ENCODE measurements around the gene KDM4C.
"Not testable (repeated sequence)": the region's sequence is repeated elsewhere in the genome, so short reads cannot be mapped to it uniquely, and the experiment has no call there.

Gene KDM4C

DNA sequence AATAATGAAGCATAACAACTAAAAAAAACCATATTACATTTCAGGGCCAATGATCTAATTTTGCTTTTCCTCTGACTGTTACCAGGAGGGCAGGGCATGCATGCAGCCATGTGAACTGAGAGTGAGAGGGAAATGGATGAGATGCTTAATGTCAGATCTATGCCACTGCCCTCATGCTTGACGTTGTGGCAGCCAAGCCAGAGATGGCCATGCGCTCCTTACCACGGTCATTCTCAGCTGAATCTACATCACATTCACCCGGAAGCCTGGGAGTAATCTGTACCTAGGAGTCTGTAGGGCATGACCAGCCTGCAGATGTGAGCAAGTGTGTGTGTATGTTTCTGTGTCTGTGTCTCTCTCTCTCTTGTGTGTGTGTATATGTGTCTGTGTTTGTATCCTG is 183.7 kb downstream of the KDM4C start:
- no peak for FAIRE-seq

- FAIRE-seq = no peak
Observed at GRCh38 chr9:6942406-6942805, 184.6 kb downstream of the KDM4C start.

- no peak for FAIRE-seq
Observed at GRCh38 chr9:6943293-6943692, 185.5 kb downstream of the KDM4C start.

DNA sequence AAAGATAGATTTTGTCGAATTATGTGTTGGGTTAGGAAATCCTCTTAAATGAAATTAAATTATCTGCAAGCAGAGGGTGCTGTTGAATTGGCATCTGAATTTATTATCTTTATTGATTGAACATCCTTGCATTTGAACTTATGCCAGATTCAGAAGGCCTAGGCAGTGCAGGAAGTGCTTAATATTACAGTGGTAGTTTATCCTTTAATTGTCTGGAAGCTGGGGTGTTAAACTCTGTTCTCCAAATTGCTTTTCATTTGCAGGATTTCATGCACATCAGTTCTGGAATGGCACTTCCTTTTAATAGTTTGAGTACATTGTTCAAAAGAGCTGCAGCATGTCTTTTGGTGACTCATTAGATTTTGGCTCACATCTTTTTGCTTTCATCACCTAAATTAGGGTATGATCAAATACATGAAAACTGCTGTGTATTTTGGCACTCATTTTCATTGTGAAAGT is 186.3 kb downstream of the KDM4C start:
- peak; percentile 78 for FAIRE-seq

DNA sequence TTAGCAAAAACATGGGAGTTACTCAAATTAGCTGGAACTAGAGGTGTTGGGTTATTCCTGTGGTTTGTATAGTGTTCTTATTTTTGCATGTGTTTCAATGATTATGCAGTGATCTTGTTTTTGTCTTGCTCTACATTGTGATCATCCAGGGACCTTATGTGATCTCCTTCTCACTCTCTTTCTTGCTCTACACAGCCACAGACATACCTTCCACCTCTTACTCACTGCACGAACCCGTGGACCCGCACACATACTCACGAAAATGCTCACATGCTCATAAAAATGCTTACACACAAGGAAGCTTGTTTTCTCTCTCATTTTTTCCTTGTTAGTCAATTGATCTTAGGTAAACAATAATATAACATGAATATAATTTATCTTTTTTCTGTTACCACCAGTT is 187.1 kb downstream of the KDM4C start:
- no peak for FAIRE-seq

DNA sequence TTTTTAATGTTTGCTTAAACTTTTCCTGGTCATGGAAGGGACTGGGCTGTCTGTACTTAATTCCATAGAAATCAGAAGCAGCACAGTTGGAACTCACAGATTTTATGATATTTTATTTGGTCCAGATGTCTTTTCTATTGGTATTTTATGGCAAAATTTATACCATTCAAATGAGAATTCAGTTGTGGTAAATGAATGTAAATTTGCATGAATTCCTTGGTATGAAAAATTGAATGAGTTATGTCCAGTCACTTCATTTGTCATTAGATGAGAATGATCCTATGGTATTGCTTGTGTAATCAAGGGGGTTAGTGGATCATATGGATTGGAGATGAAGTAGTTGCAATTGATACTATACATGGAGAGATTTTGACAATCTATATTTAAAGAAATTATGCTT is 188.0 kb downstream of the KDM4C start:
- no peak for FAIRE-seq

DNA sequence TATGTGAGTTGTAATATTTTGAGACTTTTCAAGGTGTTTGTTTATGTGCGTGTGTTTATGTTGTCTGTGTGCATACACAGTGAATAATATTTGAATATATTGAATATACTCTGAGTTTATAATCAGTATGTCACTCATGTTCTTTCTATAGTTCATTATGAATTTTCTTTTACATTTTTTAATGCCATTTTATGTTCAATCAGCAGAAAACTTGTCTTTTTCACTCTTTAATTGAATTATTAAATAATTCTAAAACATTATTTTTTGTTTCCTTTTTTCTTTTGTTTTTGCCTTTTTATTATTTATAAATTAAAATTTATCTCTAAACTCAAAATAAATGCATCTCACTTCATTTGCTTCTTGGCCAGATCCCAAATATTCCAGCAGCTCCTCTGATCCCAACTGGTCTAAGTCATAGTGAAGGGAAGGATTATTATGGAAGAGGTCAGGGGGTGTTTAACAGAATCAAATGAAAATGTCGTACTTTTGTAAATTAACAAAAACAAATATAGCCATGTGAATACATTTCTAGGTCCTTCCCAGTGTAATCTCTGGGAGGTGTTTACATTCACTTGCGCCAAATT is 188.9 kb downstream of the KDM4C start:
- peak; percentile 73 for FAIRE-seq

DNA sequence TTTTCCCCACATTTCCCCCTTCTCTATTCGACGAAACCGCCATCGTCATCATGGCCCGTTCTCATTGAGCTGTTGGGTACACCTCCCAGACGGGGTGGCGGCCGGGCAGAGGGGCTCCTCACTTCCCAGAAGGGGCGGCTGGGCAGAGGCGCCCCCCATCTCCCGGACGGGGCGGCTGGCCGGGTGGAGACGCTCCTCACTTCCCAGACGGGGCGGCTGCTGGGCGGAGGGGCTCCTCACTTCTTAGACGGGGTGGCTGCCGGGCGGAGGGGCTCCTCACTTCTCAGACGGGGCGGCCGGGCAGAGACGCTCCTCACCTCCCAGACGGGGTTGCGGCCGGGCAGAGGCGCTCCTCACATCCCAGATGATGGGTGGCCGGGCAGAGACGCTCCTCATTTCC is 191.1 kb downstream of the KDM4C start:
- not testable (repeated sequence) for FAIRE-seq

DNA sequence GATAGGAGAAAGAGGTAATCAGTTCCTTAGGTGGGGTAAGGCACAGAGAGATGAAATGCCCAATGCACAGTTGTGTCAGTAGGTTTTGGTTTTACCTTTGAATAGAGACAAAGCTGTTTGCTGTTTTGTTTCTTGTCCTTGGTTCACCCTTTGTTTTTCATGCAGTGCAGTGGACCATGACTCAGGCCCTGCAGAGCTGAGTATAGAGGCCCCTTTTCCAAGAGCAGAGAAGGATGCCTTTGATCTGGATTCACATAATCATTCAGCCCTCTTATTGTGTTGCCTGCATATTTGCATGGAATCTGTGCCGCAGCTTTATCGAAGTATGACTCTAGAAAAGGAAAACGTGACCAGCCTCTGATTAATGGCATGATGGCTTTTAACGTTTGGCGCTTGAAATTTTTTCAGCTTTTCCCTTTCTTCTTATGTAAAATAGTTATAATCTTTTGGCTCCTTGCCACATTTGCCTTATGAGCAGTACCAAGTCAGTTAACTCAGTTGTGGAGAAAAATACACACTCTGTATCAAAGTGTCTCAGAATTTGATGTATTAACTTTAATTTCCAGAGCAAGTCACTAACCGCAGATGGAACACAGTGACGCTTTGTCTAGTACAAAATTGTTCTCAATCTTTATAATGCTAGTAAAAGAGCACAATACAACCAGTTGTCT is 197.6 kb downstream of the KDM4C start:
- no peak for FAIRE-seq

DNA sequence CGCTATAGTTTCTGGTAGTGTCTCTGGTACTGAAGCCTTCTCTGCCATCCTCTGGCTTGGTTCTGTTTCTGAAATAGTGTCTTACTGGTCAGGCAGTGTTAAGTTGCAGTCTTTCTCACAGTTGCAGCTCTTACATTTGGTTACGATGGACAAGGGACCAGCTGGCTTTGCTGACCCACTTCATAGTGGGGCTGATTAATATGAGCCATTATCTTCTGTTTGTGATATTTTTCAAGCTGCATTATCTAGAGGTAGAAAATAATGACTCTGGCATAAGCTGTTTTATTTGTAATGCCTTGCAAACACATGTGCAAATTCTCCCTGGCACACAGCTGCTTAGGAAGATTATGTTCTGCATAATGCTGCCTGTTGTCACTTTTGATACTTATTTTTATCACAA is 199.1 kb downstream of the KDM4C start:
- no peak for FAIRE-seq

DNA sequence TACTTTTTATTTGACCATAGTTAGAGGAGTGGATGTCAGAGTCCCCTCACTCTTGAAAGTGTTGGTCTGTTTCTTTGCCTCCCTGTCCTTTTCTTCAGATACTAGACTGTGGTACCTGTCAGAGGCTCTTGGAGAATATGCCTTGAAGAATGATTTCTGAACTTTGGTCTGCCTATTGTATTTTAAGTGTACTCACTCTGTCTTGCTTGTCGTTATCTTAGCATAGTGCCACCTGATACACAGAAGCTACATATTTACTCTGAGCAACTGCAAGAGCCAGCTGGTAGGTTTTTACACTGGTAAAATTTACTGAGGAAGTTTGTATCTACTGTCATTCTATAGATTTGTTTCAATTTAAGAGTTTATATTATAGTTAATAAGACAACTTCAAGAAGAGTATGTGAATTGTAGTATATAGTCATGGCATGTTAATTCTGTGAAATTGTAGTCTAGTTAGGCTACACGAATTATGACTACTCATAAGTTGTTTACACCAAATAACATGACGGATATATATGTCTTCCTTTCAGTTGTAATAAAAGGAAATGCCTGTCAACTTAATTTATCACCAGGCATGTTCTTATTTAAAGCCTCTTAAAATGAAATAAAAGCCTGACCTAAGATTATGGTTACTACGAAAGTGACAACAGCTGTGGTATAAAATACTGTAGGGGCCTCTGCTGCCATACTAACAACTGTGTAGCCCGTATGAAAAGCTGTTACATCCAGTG is 201.7 kb downstream of the KDM4C start:
- no peak for FAIRE-seq

DNA sequence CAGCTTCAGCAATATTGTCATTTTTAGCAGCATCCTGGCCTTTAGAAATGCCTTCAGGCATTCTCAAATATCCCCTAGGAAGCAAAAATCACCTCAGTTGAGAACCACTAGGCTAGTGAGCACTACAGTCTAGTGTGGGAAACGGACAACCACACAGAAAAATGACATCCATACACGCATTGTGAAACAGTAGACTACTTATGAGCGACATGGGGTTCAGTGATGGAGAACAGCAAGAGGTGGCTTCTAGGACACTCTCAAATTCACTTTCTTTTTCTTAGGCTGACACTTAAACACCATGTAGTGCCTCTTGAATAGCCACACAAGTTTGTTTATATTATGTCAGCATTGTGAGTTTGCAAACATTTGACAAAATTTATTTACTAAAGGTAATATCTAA is 203.0 kb downstream of the KDM4C start:
- FAIRE-seq = no peak

DNA sequence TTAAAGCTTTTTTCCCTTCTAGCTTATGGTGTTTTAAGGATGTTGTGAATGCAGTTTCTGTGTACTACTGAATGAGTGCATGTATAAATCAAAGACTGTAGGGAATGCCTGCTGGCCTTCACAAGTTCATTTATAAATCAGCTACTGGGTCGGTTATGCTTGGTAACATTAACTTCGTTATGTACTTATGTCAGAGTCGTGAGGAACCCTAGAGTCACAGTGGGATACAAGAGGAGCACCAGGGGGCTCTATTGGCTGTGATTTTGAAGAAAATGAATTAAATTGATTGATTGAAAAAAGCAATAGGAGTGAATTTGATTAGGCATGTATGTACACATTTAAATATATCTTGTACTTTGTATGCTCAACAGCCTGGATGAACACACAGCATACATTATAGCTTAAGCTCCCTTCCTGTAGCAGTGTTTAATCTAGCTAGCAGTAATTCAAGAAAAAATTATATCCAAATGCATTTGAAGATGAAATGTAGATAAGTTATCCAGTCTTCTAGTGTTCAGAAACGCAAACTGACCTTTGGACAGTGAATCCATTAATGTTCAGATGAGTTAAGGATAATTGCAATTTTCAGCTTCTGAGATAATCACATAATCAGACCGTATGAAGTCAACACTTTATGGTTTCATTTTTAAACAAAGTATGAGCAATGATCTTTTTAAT is 204.2 kb downstream of the KDM4C start:
- FAIRE-seq = peak; percentile 55

DNA sequence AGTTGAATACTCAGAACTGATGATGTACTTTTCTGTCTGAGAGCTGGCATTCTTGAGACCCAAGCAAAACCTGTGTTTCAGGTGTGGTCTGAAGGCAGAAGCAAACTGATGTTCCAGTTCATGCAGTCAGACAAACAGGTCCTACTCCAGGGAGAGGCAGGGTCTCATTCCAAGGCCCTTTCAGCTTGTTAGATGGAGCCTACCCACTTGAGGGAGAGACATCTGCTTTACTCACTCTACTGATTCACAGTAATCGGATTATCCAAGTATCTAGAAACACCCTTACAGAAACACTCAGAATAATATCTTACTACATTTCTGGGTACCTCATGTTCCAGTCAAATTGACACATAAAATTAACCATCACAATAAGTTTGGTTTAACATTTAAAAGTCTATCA is 207.8 kb downstream of the KDM4C start:
- no peak for FAIRE-seq

DNA sequence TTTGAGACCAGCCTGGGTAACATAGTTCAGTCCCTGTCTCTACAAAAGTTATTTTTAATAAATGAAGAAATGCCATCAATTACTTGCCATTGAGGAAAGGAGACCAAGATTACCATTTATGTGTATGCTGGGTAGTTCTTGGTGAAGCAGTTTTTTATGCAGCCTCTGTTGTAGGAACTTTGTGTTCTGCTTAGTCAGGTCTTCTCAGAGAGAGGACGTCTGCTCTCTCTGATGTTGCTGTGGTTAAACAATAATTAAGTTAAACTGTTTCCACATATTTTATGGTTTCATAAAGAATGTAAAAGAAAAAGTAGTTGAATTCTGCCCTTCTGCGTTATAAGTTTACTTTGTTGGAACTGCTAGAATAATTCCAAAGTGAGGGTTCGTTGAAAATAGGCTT is 210.5 kb downstream of the KDM4C start:
- no peak for FAIRE-seq

DNA sequence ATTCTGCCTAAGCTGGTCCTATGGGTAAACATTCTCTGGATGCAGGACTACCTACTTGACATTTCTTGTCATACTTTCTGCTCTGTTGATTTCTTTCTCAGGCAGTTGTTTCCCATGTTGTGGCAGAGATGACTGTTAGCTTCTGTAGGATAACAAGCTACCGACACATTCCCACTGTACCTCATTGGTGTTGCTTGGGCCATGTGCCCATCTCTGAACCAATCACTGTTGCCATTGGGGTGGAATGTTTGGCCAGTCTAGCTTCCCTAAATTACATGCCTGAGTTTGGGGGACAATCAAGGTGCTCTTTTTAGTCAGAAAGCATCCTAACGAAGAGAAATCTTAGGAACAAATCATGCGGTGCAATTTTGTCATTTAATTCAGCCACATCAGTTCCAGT is 212.0 kb downstream of the KDM4C start:
- no peak for FAIRE-seq

DNA sequence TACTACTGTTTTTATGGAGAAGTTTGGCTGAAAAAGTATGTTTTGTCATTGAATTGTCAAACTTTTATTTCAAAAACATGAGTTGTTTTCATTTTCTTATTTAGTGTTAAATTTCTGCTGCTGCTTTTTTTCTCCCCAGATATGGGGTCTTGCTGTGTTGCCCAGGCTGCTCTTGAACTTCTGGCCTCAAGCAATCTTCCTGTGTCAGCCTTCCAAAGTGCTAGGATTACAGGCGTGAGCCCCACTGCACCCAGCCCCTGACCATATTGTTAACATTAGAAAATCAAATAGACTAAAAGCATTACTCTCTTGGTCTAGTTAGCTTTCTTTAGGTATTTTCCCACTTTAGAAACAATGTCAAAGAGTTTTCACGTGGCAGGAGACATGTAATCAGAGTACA is 215.3 kb downstream of the KDM4C start:
- FAIRE-seq = no peak

DNA sequence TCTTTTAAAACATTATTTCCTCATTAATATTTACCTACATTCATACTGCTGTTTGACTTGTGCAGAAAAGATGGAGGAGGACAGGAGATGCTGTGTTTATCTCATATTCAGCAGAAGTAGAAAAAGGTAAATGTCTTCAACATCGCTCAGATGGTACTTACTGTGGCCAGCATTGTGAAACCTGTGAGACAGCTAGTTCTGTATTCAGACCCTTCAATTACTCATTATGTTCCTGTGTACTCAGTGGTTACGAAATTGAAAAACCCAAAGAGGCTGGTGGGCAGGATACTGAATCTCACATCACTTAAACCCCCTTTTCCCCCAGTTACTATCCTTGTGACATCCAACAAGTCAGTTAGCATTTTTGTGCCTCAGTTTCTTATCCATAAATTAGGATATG is 216.0 kb downstream of the KDM4C start:
- FAIRE-seq = no peak

DNA sequence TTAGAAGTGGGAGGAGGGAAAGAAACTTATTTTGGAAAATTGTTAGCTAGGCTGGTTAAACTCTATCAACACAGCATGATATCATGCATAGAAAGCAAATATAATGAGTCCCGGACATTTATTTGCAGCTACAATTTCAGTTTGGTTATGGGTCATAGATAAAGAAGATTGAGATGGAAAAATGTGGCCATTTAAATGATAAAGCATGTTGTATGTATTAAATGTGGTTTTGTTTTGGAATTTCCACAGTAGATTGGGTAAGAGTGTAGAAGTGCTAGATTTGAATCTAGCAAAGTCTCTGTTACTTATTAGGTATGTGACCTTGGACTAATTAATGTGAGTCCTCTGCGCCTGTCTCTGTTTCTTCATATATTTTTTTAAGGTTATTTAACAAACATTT is 217.4 kb downstream of the KDM4C start:
- FAIRE-seq = no peak

- no peak for FAIRE-seq
Observed at GRCh38 chr9:6977761-6978160, 220.0 kb downstream of the KDM4C start.

DNA sequence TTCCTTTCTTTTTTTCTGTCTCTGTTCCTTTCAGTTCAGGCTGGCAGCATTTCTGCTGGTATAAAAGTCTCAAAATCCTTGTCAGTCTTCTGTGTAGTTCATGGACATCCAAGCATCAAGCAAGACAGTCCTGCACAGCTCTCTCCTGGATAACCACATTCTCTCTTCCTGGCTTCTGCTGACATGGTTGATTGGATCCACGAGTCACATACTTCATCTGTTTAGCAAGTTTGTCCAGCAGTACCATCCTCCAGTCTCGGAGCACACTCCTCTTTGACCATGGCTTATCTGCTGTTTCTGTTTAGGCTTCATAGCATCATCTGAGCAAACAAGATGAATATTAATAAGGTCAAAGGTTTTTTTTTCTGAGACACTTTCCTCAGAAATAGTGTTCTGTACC is 220.8 kb downstream of the KDM4C start:
- FAIRE-seq = no peak

GRCh38 chr9:6984941-6985578 is 227.3 kb downstream of the KDM4C start:
- FAIRE-seq = no peak

DNA sequence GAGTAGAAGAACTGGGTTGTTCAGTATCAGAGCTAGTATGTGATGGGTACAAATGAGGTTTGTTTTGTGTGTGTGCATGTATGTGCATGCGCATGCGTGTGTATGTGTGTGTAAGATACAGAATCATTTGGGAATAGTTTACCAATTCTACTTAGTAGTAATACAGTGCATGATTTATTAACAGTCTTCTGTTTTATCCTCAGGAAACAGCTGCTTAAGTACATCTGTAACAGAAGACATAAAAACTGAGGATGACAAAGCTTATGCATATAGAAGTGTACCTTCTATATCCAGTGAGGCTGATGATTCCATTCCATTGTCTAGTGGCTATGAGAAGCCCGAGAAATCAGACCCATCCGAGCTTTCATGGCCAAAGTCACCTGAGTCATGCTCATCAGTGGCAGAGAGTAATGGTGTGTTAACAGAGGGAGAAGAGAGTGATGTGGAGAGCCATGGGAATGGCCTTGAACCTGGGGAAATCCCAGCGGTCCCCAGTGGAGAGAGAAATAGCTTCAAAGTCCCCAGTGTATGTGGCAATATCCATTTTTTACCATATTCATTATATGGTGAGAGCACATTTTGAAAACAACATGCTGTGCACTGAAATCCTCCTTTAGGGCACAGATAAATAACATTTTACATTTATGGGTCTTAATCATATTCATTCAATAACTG is 228.5 kb downstream of the KDM4C start:
- no peak for FAIRE-seq
